IMR-90 (cell line): ENCODE data around the gene RPL12.

ENCODE experiments used
- POLR2A ChIP-seq: IDR thresholded peaks from 2 replicates; pipeline ENCODE4 v1.6.1; 2012; ENCODE audit warnings: mild to moderate bottlenecking, low read depth, low read length
- RAD21 ChIP-seq: IDR thresholded peaks from 2 replicates; pipeline ENCODE4 v1.6.1; 2012; ENCODE audit warnings: low read length, improper control_type of control experiment
- TF ChIP-seq, protein P1 (sequence below): conservative IDR thresholded peaks from 2 replicates; pipeline ENCODE4 v1.5.1; 2012; ENCODE audit warnings: mild to moderate bottlenecking, low read depth, low read length, improper control_type of control experiment

DNA sequence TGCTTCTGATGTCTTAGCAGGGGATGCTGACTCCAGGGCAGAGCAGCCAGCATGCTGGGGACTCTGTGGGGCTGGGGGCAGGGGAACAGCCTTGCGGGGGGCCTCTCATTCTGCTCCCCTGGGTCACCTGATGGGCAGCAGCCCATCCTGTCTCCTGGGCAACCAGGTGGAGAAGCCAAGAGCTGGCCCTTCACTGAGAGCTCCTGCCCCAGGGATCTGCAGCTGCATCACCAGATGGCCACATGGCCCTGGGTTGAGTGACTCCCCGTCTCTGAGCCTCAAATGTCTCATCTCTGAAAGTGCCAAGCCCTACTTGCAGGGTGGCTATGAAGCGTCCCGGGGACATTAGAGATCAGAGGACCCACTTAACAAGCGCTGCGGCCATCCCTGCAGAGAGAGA, 49.2 kb upstream of the RPL12 start:
- TF ChIP-seq, protein P1, sequence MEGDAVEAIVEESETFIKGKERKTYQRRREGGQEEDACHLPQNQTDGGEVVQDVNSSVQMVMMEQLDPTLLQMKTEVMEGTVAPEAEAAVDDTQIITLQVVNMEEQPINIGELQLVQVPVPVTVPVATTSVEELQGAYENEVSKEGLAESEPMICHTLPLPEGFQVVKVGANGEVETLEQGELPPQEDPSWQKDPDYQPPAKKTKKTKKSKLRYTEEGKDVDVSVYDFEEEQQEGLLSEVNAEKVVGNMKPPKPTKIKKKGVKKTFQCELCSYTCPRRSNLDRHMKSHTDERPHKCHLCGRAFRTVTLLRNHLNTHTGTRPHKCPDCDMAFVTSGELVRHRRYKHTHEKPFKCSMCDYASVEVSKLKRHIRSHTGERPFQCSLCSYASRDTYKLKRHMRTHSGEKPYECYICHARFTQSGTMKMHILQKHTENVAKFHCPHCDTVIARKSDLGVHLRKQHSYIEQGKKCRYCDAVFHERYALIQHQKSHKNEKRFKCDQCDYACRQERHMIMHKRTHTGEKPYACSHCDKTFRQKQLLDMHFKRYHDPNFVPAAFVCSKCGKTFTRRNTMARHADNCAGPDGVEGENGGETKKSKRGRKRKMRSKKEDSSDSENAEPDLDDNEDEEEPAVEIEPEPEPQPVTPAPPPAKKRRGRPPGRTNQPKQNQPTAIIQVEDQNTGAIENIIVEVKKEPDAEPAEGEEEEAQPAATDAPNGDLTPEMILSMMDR = no peak
- no peak for TF ChIP-seq RAD21
- no peak for TF ChIP-seq POLR2A
